ENCODE measurements around the gene IQUB.

DNA sequence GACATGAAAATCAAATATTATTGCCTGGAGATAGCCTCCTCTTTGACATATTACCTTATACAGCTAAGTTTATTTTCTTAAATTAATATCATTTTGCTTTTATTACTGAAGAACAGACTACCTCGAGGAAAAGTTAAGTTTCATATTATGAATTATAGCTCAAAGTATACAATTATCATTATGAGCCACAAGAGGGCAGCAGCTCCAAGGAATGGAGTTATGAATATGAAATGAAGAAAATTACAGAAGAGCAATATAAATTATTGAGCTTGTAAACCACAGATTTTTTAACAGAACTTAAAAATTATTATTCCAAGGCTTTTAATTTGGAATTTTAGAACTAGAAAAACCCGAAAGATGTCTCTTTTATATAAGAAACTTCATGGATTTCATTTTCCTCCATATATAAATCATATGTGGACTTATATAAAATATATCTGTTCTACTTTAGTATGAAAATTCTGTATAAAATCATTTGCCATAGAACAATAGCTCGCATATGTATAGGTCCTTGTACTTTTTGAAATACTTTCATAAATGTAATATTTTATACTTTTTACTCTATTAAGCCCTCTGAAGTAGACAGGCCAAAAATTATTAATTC, 40.1 kb downstream of the IQUB start:
- TF ChIP-seq POLR2A (IDR thresholded peaks at IDR 0.05; ENCODE audit: low read depth, low read length) (no peak), TAF1 (IDR thresholded peaks at IDR 0.05; ENCODE audit: borderline replicate concordance, low read depth, low read length) (no peak)
